Adrenal gland (tissue), 12 donors: ENCODE results near the gene HOXA6. TPM values are rescaled to one million over a fixed set of nuclear protein-coding genes. Genes with fewer than 3 reads are reported as not detected.

Experiments
- DNase-seq, 7 donors: peaks; one replicate each; pipeline ENCODE4 v3.0.0-alpha.2; 2019 to 2020
- H3K27ac ChIP-seq, 5 donors: fragments of 200-600 bp; sonication (generic) in 4 of 5; 1 replicate in 3 of 5; 2 replicates in 2 of 5; pipeline versions ENCODE4 v1.5.1 to v1.8.0; 2016 to 2020; ENCODE audit warnings: mild to moderate bottlenecking in 1 of 5
- H3K27me3 ChIP-seq: fragments of 200-600 bp; 2 replicates; pipeline ENCODE4 v1.8.0; 2021
- H3K36me3 ChIP-seq, 2 donors: fragments of 200-600 bp; replicated peaks in 1 of 2; 1 replicate in 1 of 2; 2 replicates in 1 of 2; pipeline versions ENCODE4 v1.5.1 to v1.8.0; 2018 to 2022
- H3K4me1 ChIP-seq, 2 donors: fragments of 200-600 bp; replicated peaks in 1 of 2; 1 replicate in 1 of 2; 2 replicates in 1 of 2; pipeline versions ENCODE4 v1.5.1 to v1.8.0; 2018 to 2021
- H3K4me3 ChIP-seq, 4 donors: fragments of 200-600 bp; sonication (generic) in 3 of 4; one replicate each; pipeline ENCODE4 v1.5.1; 2016 to 2018
- H3K9me3 ChIP-seq, 3 donors: fragments of 200-600 bp; sonication (generic) in 1 of 3; replicated peaks in 1 of 3; 1 replicate in 2 of 3; 2 replicates in 1 of 3; pipeline versions ENCODE4 v1.5.1 to v1.8.0; 2016 to 2021
- CTCF ChIP-seq, 6 experiments: fragments of 450-650 bp in 4 of 6; fragments of 200-600 bp in 2 of 6; sonication (generic) in 1 of 6; IDR thresholded peaks; 1 replicate in 5 of 6; 2 replicates in 1 of 6; pipeline versions ENCODE4 v1.5.1 to v1.8.0; 2016 to 2021; ENCODE audit warnings: antibody characterized with exemption in 6 of 6, mild to moderate bottlenecking in 2 of 6, moderate library complexity in 1 of 6
- POLR2A ChIP-seq, 2 donors: fragments of 450-650 bp; IDR thresholded peaks; one replicate each; pipeline ENCODE4 v1.6.1; 2017; ENCODE audit warnings: antibody characterized with exemption in 2 of 2, mild to moderate bottlenecking in 2 of 2, moderate library complexity in 1 of 2
- WGBS, 4 donors: extraction: QIAGEN DNeasy Blood & Tissue Kit in 2 of 4; methylation state at CpG; one replicate each; pipeline versions ENCODE4 v1.1.5 to v1.1.7; 2013 to 2017; 5-methylcytosine and 5-hydroxymethylcytosine counted together
- intact Hi-C, 2 donors: fragments of 100-400 bp; cut with DNase I; formaldehyde crosslinking; loops; one replicate each; pipeline versions ENCODE4 v1.14.1 to v1.15.0; 2022 to 2023
- polyA plus RNA-seq, 3 donors: library from polyadenylated mRNA; stranded (reverse); fragments of 200-250 nt in 2 of 3; fragments of 350-450 nt in 1 of 3; fragmentation: Illumina TruSeq in 1 of 3; extraction: RNeasy Lipid Tissue Mini Kit (QIAGEN cat#74804) in 1 of 3; gene quantifications; one replicate each; pipeline ENCODE4 v1.2.3, GENCODE V29; 2013 to 2014
- total RNA-seq, 9 donors: library from RNA; depleted of rRNA in 4 of 9; stranded (reverse); fragments of >200 nt in 4 of 9; fragments of 120-200 nt in 1 of 9; fragmentation: NEBNext Ultra II Directional in 1 of 9; extraction: Animal tissue kit (Norgen Biotek cat#: 25700) in 1 of 9; gene quantifications; one replicate each; pipeline versions ENCODE4 v1.1.0 to v1.2.4, GENCODE V29; 2013 to 2023
- donor health status: healthy with polysubstance abuse.
- donor health status: Bipolar disorder and iron deficiency.
- donor health status: DM: yes; HTN: yes; CAD: no.
- donor health status: DM: no; HTN: no; CAD: no.
- donor health status: DM: no; HTN: no; CAD: no.
- donor health status: DM: yes; HTN: yes; CAD: no.

Gene HOXA6
- total and polyA plus RNA-seq, 12 donors, result 1.3 to 27.2 (median 14.8) TPM

GRCh38 chr7:27133409-27134231 is 14.0 kb downstream of the HOXA6 start:
- no peaks in the 10 kb centered on the region for H3K27me3 ChIP-seq
- H3K4me1 ChIP-seq, result peaks cover 13 to 44% of the 10 kb centered on the region in 2 donors
- 69 to 75% (median 73%) methylated on average over 18 of the region's 18 CpGs for WGBS, 4 donors
- no peaks in the 10 kb centered on the region for H3K9me3 ChIP-seq
- intact Hi-C loops, result no loop called here
- H3K4me3 ChIP-seq, result no peak overlapping the region
- H3K36me3 ChIP-seq, result no peaks in the 10 kb centered on the region
- H3K27ac ChIP-seq, result peak overlapping the region in 2 of 5 donors; percentile 42 to 73
- TF ChIP-seq CTCF (IDR thresholded peaks at IDR 0.05), result no peak
- TF ChIP-seq POLR2A (IDR thresholded peaks at IDR 0.05), result no peak
- peak in 3 of 7 donors; percentile 14 to 52 (median 18) for DNase-seq

- Histone ChIP-seq H3K27me3 (no peaks in the 10 kb centered on the region), H3K36me3 (no peaks in the 10 kb centered on the region), H3K4me1 (peaks cover 13 to 51% of the 10 kb centered on the region in 2 donors), H3K4me3 (no peak overlapping the region), H3K27ac (no peak overlapping the region), H3K9me3 (no peaks in the 10 kb centered on the region)
- no peak for DNase-seq
- intact Hi-C loops, result no loop called here
- 68 to 72% (median 70%) methylated on average over 6 of the region's 6 CpGs for WGBS, 4 donors
- TF ChIP-seq CTCF (IDR thresholded peaks at IDR 0.05), result no peak
- no peak for TF ChIP-seq POLR2A (IDR thresholded peaks at IDR 0.05)
These were observed 14.6 kb downstream of the HOXA6 start for GRCh38 chr7:27132978-27133377.

- intact Hi-C loops, result no loop called here
- no peak overlapping the region for H3K27ac ChIP-seq
- WGBS, 4 donors, result 80 to 85% (median 83%) methylated on average over 2 of the region's 2 CpGs
These were observed 15.4 kb downstream of the HOXA6 start for GRCh38 chr7:27132214-27132613.

GRCh38 chr7:27131390-27131819 is 16.2 kb downstream of the HOXA6 start:
- intact Hi-C loops, result no loop called here
- Histone ChIP-seq H3K4me1 (peaks cover 13 to 54% of the 10 kb centered on the region in 2 donors), H3K27ac (peak overlapping the region; percentile 60 to 98 (median 70)), H3K9me3 (no peaks in the 10 kb centered on the region), H3K36me3 (no peaks in the 10 kb centered on the region), H3K4me3 (peak overlapping the region; percentile 1 to 96 (median 60)), H3K27me3 (no peaks in the 10 kb centered on the region)
- no peak for DNase-seq
- no peak for TF ChIP-seq CTCF (IDR thresholded peaks at IDR 0.05)
- TF ChIP-seq POLR2A (IDR thresholded peaks at IDR 0.05), result no peak
- WGBS, 4 donors, result 49 to 54% (median 52%) methylated on average over 12 of the region's 12 CpGs

More at GRCh38 chr7:27132214-27132613, 15.4 kb downstream of the HOXA6 start:
- Histone ChIP-seq H3K4me1 (peaks cover 13 to 54% of the 10 kb centered on the region in 2 donors), H3K36me3 (no peaks in the 10 kb centered on the region), H3K27me3 (no peaks in the 10 kb centered on the region), H3K4me3 (no peak overlapping the region), H3K9me3 (no peaks in the 10 kb centered on the region)
- no peak for TF ChIP-seq POLR2A (IDR thresholded peaks at IDR 0.05)
- TF ChIP-seq CTCF (IDR thresholded peaks at IDR 0.05), result no peak
- DNase-seq, result no peak
